Stomach (tissue), 4 donors: ENCODE measurements around the gene KIRREL2.

ENCODE experiments used
- CTCF ChIP-seq, 7 experiments: fragments of 450-650 bp in 4 of 7; fragments of 200-600 bp in 3 of 7; sonication (generic) in 3 of 7; IDR thresholded peaks; one replicate each; pipeline ENCODE4 v1.5.1; 2016 to 2019; ENCODE audit warnings: antibody characterized with exemption in 7 of 7, control low read depth in 2 of 7, mild to moderate bottlenecking in 1 of 7
- POLR2A ChIP-seq, 4 donors: fragments of 450-650 bp; IDR thresholded peaks; one replicate each; pipeline ENCODE4 v1.6.1; 2016; ENCODE audit warnings: antibody characterized with exemption in 4 of 4, control low read depth in 2 of 4, mild to moderate bottlenecking in 1 of 4, moderate library complexity in 1 of 4
- POLR2AphosphoS5 ChIP-seq, 3 donors: sonication (generic); formaldehyde crosslinking; IDR thresholded peaks; one replicate each; pipeline ENCODE4 v1.6.1; 2016; ENCODE audit warnings: antibody characterized with exemption in 3 of 3

- no peak for TF ChIP-seq POLR2A (IDR thresholded peaks at IDR 0.05)
- TF ChIP-seq CTCF (IDR thresholded peaks at IDR 0.05), result no peak
- TF ChIP-seq POLR2AphosphoS5 (IDR thresholded peaks at IDR 0.05), result no peak
Observed at GRCh38 chr19:35807633-35808032, 49.1 kb upstream of the KIRREL2 start.
